Measurements from ENCODE around the gene TENM3.

- TF ChIP-seq GABPA (IDR thresholded peaks at IDR 0.05; ENCODE audit: low read depth) (no peak), RAD21 (IDR thresholded peaks at IDR 0.05; ENCODE audit: insufficient read depth, low read depth, low read length) (no peak), SMC3 (IDR thresholded peaks at IDR 0.05; ENCODE audit: borderline replicate concordance, low read length) (no peak)
Measured at GRCh38 chr4:182803235-182803634, 560.0 kb downstream of the TENM3 start.

All from GM12878 (cell line).